Measurements from ENCODE around the gene RHOV. TPM values are rescaled to one million over a fixed set of nuclear protein-coding genes. Genes with fewer than 3 reads are reported as not detected.

The RHOV gene
- total RNA-seq, 4 donors from 2014 or later: 0.39 to 0.60 TPM; not detected in 2

GRCh38 chr15:40918799-40919392 is 44.9 kb upstream of the RHOV start:
- DNase-seq (ENCODE audit: low spot score in 2 of 2): no peak
- Histone ChIP-seq H3K4me3 (no peak overlapping the region), H3K27me3 (no peaks in the 10 kb centered on the region), H3K27ac (peak overlapping the region in 3 of 4 donors; percentile 23 to 59 (median 46)), H3K4me1 (peaks cover 0 to 12% (median 2%) of the 10 kb centered on the region in 4 donors), H3K9me3 (no peaks in the 10 kb centered on the region), H3K36me3 (no peaks in the 10 kb centered on the region)
- WGBS, 2 donors: 24 to 48% methylated on average over 13 to 17 of the region's 19 CpGs
- TF ChIP-seq, protein P1, sequence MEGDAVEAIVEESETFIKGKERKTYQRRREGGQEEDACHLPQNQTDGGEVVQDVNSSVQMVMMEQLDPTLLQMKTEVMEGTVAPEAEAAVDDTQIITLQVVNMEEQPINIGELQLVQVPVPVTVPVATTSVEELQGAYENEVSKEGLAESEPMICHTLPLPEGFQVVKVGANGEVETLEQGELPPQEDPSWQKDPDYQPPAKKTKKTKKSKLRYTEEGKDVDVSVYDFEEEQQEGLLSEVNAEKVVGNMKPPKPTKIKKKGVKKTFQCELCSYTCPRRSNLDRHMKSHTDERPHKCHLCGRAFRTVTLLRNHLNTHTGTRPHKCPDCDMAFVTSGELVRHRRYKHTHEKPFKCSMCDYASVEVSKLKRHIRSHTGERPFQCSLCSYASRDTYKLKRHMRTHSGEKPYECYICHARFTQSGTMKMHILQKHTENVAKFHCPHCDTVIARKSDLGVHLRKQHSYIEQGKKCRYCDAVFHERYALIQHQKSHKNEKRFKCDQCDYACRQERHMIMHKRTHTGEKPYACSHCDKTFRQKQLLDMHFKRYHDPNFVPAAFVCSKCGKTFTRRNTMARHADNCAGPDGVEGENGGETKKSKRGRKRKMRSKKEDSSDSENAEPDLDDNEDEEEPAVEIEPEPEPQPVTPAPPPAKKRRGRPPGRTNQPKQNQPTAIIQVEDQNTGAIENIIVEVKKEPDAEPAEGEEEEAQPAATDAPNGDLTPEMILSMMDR (IDR thresholded peaks at IDR 0.05): no peak
- TF ChIP-seq POLR2A (IDR thresholded peaks at IDR 0.05) (no peak), EP300 (IDR thresholded peaks at IDR 0.05) (no peak)

GRCh38 chr15:40918146-40918798 is 44.2 kb upstream of the RHOV start:
- H3K27me3 ChIP-seq: no peaks in the 10 kb centered on the region
- DNase-seq (ENCODE audit: low spot score in 2 of 2): no peak
- H3K4me1 ChIP-seq: peaks cover 0 to 12% (median 2%) of the 10 kb centered on the region in 4 donors
- no peaks in the 10 kb centered on the region for H3K36me3 ChIP-seq
- no peak overlapping the region for H3K4me3 ChIP-seq
- peak overlapping the region in 3 of 4 donors; percentile 23 to 59 (median 46) for H3K27ac ChIP-seq
- H3K9me3 ChIP-seq: no peaks in the 10 kb centered on the region
- WGBS, 2 donors: 46 to 48% methylated on average over 14 to 15 of the region's 15 CpGs
- TF ChIP-seq POLR2A (IDR thresholded peaks at IDR 0.05): no peak

DNA sequence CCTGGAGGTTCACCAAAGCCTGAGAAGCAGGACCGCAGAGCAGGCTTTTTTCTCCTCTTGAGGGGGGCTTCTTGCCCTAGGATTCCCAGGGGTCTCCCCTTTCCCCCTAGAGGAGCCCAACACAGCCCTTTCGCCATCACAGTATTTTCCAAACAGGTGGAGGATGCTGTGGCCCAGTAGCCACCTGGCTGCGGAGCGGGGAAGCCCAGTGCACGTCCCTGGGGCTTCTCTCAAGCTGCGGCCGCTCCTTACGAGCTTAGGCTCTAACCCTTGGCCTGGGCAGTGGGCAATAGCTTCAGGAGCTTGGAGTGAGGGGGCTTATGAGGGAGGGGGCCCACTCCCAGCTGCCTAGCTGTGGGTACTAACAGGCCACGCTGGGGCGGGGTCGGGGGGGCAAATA is 43.6 kb upstream of the RHOV start:
- H3K27ac ChIP-seq: peak overlapping the region in 1 of 4 donors; percentile 59
- H3K27me3 ChIP-seq: no peaks in the 10 kb centered on the region
- no peaks in the 10 kb centered on the region for H3K9me3 ChIP-seq
- WGBS, 2 donors: 56 to 70% methylated on average over 11 of the region's 11 CpGs
- no peak for DNase-seq (ENCODE audit: low spot score in 2 of 2)
- no peaks in the 10 kb centered on the region for H3K36me3 ChIP-seq
- H3K4me3 ChIP-seq: no peak overlapping the region
- TF ChIP-seq, protein P1 (IDR thresholded peaks at IDR 0.05): no peak
- no peak for TF ChIP-seq POLR2A (IDR thresholded peaks at IDR 0.05)
- TF ChIP-seq EP300 (IDR thresholded peaks at IDR 0.05): no peak
- H3K4me1 ChIP-seq: peaks cover 0 to 12% (median 2%) of the 10 kb centered on the region in 4 donors

- H3K27me3 ChIP-seq: no peaks in the 10 kb centered on the region
- H3K9me3 ChIP-seq: no peaks in the 10 kb centered on the region
- TF ChIP-seq, protein P1 (IDR thresholded peaks at IDR 0.05): no peak
- no peak for TF ChIP-seq EP300 (IDR thresholded peaks at IDR 0.05)
- no peak for TF ChIP-seq POLR2A (IDR thresholded peaks at IDR 0.05)
- no peaks in the 10 kb centered on the region for H3K36me3 ChIP-seq
- H3K4me1 ChIP-seq: peaks cover 0 to 12% (median 2%) of the 10 kb centered on the region in 4 donors
- DNase-seq (ENCODE audit: low spot score in 2 of 2): no peak
- no peak overlapping the region for H3K4me3 ChIP-seq
- WGBS, 2 donors: 60 to 72% methylated on average over 6 of the region's 6 CpGs
- no peak overlapping the region for H3K27ac ChIP-seq
Observed at GRCh38 chr15:40915679-40916078, 41.6 kb upstream of the RHOV start.

- Histone ChIP-seq H3K9me3 (no peaks in the 10 kb centered on the region), H3K27me3 (no peaks in the 10 kb centered on the region), H3K36me3 (no peaks in the 10 kb centered on the region), H3K27ac (no peak overlapping the region), H3K4me3 (no peak overlapping the region), H3K4me1 (peaks cover 0 to 12% (median 2%) of the 10 kb centered on the region in 4 donors)
- WGBS, 2 donors: 63 to 73% methylated on average over 9 to 12 of the region's 12 CpGs
- TF ChIP-seq EP300 (IDR thresholded peaks at IDR 0.05): no peak
- TF ChIP-seq POLR2A (IDR thresholded peaks at IDR 0.05): no peak
- TF ChIP-seq, protein P1 (IDR thresholded peaks at IDR 0.05): no peak
- no peak for DNase-seq (ENCODE audit: low spot score in 2 of 2)
Observed at GRCh38 chr15:40915116-40915661, 41.2 kb upstream of the RHOV start.

Data from tibial nerve (tissue), 4 donors.